Left forelimb (tissue), 1 donor: ENCODE measurements around the gene LYAR.

Source experiments
- DNase-seq: peaks from one replicate; pipeline ENCODE4 v3.0.0-alpha.2; 2018; ENCODE audit warnings: low spot score

Gene LYAR, protein sequence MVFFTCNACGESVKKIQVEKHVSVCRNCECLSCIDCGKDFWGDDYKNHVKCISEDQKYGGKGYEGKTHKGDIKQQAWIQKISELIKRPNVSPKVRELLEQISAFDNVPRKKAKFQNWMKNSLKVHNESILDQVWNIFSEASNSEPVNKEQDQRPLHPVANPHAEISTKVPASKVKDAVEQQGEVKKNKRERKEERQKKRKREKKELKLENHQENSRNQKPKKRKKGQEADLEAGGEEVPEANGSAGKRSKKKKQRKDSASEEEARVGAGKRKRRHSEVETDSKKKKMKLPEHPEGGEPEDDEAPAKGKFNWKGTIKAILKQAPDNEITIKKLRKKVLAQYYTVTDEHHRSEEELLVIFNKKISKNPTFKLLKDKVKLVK

DNA sequence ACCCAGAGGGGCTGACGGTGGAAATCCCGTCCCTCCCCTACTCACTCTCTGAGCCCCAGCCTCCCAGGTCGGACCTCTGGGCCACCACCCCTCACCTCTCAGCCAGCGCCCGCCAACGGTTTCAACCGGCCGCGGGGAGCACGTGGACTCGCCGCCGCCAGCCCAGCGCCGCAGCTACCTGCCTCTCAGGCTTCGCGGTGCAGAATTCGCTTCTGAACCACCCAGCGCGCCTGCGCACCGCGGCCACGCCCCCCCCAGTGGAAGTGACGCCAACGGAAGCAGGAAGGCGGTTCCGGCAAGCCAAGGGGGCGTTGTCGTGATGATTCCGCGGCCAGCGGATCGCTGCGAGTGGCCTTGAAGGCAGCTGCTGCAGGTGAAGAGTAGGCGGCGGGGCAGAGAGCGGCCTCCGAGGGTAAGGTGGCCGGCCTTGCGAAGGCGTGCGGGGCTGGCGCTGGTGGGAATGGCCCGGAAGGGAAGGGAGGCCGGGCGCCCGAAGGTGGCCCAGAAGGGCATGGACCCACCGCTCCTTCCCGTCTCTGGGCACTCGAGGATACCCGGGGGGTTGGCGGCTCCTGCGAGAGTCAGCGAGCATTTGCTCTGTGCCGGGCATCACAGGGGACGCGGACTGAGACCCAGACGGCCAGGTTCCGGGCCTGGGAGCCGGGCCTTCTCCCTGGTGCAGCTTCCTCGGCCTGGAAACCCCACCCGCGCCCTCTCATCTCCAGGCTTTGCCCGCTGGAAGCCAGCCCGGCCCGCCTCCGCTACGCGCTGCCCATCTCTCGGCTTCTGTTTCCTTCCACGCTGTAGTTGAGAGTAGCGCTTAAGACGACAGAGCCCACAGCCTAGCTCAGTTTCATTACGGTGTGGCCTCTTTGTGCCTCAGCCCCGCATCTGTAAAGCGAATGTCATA lies at the start of gene LYAR, which contains the start of gene ZBTB49:
Gene LYAR (minus strand): TSS at position 214 of the 910 bp plus-strand sequence. CDS start 6,412 bp downstream, outside the sequence.
Gene ZBTB49 (plus strand): TSS at position 311 of the 910 bp plus-strand sequence. CDS start 9,695 bp downstream, outside the sequence.
- DNase-seq = peak; percentile 96

- DNase-seq = no peak
Measured at GRCh38 chr4:4339504-4340085, 49.6 kb upstream of the LYAR start.

GRCh38 chr4:4338210-4339001 lies 48.5 kb upstream of the LYAR start:
- DNase-seq = no peak

- no peak for DNase-seq
Measured at GRCh38 chr4:4334798-4335520, 45.0 kb upstream of the LYAR start.

DNA sequence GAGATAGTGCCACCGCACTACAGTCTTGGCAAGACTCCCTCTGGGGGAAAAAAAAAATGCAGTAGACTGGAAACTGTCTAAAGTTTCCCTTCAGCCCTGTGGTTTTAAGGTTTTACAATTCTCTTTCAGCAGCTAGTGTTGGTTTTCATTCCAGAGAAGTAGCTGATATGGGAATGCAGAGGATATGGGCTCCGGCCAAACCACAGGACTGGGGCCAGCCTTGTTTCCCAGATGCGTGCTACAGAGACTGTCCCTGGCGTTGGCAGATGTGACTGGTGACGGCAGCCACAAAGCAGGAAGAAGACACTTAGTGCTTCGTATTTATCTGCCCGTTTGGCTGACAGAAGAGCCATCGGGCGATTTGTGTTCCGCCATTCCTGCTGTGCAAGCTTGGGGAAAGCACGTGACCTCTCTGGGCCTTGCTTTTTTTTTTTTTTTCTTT lies 43.3 kb upstream of the LYAR start:
- DNase-seq = no peak

DNA sequence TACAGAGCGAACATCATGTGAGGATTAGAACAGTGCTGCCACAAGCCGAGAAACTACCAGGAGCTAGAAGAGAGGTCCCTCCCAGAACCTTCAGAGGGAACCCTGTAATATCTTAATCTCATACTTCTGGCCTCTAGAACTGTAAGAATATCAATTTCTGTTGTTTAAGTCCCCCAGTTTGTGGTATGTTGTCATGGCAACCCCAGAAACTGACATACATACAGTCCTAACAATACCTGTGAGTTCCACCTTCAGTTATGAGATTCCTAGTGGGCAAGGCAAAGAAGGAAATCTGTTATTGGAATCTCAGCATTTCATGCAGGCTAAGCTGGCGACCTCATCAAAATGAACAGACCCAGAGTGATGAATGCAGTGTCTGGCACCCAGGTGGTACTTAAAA lies 42.6 kb upstream of the LYAR start:
- DNase-seq = no peak

GRCh38 chr4:4330794-4331193 lies 40.8 kb upstream of the LYAR start:
- no peak for DNase-seq

DNA sequence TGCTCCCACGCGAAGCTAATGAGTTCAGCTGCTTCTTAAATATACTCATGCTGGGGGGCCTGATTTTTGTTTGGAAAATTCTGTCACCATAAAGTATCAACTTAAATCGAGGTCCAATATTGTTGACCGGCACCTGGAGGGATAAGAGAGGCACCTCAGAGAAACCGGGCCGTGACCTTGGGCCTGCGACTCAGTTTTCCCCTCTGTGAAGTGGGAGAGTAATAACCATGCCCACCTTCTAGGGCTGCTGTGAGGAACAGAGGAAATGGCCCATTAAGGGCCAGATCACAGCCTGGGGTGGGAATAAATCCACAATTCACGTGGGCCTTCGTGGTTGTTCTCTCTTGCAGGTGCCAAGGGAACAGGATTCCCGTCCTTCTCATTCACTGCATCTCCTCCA lies 39.5 kb upstream of the LYAR start:
- no peak for DNase-seq

DNA sequence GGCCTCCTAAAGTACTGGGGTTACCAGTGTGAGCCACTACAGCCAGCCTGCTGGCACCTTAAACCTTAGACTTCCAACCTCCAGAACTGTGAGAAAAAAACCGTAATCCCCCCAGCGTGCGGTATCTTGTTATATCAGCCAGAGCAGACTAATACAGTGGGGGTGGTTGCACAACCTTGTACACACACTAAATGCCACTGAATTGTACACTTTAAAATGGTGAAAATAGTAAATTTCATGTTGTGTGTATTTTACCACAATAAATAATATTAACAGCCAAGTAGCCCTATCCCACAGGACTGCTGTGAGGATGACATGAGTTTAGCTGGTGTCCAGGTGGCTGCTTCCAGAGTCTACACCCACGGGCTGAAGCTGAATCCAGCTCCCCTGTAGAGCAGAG lies 38.9 kb upstream of the LYAR start:
- no peak for DNase-seq

DNA sequence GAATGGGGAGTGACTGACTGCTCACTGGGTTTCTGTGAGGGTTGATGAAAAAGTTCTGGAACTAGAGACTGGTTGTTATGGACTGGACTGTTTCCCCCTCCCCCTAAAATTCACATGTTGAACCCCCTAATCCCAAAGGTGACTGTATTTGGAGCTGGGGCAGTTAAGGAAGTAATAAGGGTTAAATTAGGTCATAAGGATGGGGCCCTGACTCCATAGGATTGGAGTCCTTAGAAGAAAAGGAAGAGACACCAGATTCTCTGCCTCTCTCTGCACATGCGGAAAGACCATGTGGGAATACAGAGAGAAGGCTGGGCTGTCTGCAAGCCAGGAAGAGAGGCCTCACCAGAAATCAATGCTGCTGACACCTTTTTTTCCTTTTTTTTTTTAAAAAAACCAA lies 38.3 kb upstream of the LYAR start:
- DNase-seq = no peak

DNA sequence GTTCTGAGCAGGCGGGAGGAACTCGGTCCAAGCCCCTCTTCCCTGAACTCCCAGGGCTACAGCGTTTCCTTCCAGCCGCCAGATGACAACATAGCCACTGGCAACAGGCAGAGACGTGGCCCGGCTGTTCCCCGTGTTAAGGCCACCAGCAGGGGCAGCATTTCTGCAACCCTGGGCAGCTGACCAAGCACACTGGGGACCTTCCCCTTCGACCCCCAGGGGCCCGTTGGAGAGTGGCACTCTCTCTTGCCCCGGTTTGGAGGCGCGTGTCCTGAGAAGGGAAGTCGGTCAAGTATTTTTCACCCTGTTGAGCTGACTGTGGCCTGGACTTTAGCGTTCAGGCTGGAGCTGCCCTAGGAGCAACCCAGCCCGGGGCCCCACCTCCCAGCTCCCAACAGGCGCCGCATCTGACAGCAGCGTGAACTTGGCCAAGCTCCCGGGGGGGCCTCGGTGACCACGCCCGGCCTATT lies 37.7 kb upstream of the LYAR start:
- peak; percentile 59 for DNase-seq

GRCh38 chr4:4326166-4326565 lies 36.2 kb upstream of the LYAR start:
- DNase-seq = peak; percentile 54

DNA sequence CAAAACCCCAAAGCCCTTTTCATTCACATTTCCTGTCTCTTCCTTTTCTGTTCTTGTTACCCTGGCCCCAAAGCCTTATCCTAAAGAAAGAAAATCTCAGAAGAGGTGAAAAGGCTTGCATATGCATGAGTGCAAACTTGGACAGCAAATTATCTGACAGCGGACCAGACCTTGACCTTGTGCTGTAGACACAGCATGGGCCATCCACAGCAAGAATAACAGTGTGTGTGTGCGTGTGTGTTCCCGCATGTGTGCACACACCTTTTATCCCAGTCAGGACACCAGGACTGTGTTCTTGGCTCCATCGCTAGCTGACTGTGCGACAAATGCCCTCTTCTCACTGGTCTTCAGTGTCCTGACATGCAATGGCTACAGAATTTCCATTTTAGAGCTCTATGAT lies 35.4 kb upstream of the LYAR start:
- DNase-seq = peak; percentile 3

- no peak for DNase-seq
Measured at GRCh38 chr4:4323705-4324534, 34.0 kb upstream of the LYAR start.

GRCh38 chr4:4321951-4322688 lies 32.2 kb upstream of the LYAR start:
- DNase-seq = no peak

DNA sequence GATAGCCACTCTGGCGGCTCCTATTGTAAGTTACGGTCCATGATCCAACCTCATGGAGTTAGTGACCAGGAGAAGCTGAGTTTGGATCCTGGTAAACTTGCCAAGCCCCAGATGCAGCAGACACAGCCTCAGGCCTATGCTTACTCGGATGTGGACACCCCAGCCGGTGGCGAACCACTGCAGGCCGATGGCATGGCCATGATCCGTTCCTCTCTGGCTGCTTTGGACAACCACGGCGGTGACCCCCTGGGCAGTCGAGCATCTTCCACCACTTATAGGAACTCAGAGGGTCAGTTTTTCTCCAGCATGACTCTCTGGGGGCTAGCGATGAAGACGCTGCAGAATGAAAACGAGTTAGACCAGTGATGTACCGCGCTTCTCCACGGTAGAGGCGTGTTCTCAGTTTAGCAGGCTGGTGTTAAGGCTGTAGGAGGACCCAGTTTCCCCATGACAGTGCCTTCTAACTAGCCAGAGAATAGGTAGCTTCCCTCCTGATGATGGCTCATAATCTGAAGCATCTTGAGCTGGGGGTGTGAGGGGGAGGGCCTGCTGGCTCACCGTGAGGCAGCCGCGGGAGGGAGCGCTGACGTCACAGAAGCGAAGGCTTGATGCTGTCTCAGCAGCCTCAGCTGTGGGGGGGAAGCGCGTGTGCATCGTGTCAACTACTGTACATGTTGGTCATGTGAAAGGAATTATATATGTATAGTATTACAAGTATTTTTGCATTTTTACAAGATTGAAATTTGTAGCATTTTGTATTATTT lies 31.2 kb upstream of the LYAR start:
- no peak for DNase-seq

DNA sequence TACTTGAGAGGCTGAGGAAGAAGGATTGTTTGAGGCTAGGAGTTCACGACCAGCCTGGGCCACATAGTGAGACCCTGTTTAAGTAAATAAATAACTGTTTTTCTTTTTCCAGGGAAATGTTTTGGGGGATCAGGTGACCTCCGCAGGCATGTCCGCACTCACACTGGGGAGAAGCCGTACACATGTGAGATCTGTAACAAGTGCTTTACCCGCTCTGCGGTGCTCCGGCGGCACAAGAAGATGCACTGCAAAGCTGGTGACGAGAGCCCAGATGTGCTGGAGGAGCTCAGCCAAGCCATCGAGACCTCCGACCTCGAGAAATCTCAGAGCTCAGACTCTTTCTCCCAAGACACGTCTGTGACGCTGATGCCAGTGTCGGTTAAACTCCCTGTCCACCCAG lies 30.6 kb upstream of the LYAR start:
- no peak for DNase-seq

DNA sequence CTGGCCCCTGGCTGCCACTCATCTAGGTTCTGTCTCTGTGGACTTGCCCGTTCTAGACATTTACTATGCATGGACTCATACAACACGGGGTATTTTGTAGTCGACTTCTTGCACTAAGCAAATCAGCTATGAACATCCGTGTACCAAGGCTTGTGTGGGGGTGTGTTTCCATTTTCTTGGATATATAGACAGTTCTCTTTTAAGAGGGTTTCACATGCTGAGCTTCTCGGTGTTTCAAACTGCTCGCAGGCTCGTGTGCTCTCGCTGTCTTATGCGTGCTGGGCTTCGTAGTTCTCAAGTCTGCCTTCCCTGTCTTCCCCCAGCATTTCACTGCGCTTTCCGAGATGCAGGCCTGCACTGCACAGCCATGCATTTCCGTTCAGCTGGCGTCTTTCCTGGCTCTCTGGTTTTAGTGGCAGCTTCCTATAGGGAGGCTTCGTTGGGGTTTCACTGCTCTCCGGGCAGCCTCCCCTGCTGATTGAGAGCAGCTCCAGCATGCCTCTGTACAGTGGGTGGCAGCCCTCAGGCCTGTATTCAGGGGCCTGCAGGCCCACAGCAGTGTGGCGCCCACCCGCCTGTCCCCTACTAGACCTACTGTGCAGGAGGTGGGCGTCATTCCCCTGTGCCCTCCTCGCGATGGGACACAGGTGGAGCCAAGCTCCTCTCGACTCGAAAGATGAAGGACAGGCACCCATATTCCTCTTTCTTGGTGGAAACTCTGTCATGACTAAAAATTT lies 27.7 kb upstream of the LYAR start:
- DNase-seq = no peak
